Right lung (tissue), 5 donors: ENCODE measurements around the gene ATF7. TPM values are rescaled to one million over a fixed set of nuclear protein-coding genes. Genes with fewer than 3 reads are reported as not detected.

Experiments used
- DNase-seq, 2 donors: peaks; one replicate each; pipeline ENCODE4 v3.0.0-alpha.2; 2013
- polyA plus RNA-seq, 5 donors: library from polyadenylated mRNA; unstranded; fragments of 120-200 nt; gene quantifications; one replicate each; pipeline versions ENCODE4 v1.2.1 to v1.2.3, GENCODE V29; 2013; ENCODE audit warnings: inconsistent platforms in 1 of 5, low replicate concordance in 1 of 5; ENCODE audit not compliant: insufficient read length in 5 of 5, insufficient read depth in 1 of 5

ATF7 gene
- polyA plus RNA-seq, 5 donors = 50.6 to 77.4 (median 64.1) TPM

GRCh38 chr12:53464685-53465418 is 161.3 kb downstream of the ATF7 start:
- no peak for DNase-seq

- DNase-seq = no peak
These were observed 162.2 kb downstream of the ATF7 start for GRCh38 chr12:53463802-53464560.

- no peak for DNase-seq
These were observed 163.2 kb downstream of the ATF7 start for GRCh38 chr12:53462935-53463334.

- DNase-seq = no peak
These were observed 164.6 kb downstream of the ATF7 start for GRCh38 chr12:53461591-53461990.

- DNase-seq = no peak
These were observed 165.1 kb downstream of the ATF7 start for GRCh38 chr12:53461059-53461458.

- no peak for DNase-seq
These were observed 167.1 kb downstream of the ATF7 start for GRCh38 chr12:53459097-53459496.

Other genes starting within 250 kb of the ATF7 start
- 10 to 100 TPM; 57.9 to 84.6 (median 78.5) TPM for gene SP1, start 246.2 kb downstream of the ATF7 start, polyA plus RNA-seq
- 1 to 10 TPM; 1.4 to 2.6 (median 2.3) TPM for gene AMHR2, start 202.5 kb downstream of the ATF7 start, polyA plus RNA-seq
- 100 to 1,000 TPM in 3 of 5 donors, 10 to 100 TPM in 2; 98.8 to 121 (median 102) TPM for gene PRR13, start 184.6 kb downstream of the ATF7 start, polyA plus RNA-seq
- gene PCBP2, start 174.3 kb downstream of the ATF7 start, polyA plus RNA-seq = 1,000 to 10,000 TPM in 3 of 5 donors, 100 to 1,000 TPM in 2; 928 to 1,079 (median 1,012) TPM
- gene MAP3K12, start 126.9 kb downstream of the ATF7 start, polyA plus RNA-seq = 10 to 100 TPM; 22.8 to 32.7 (median 29.3) TPM
- gene TARBP2, start 125.1 kb downstream of the ATF7 start, polyA plus RNA-seq = 10 to 100 TPM; 37.1 to 58.0 (median 50.0) TPM
- 1 to 10 TPM in 2 of 5 donors, under 1 TPM in 2, not detected in 1; 0.33 to 1.5 (median 0.94) TPM for gene NPFF, start 118.9 kb downstream of the ATF7 start, polyA plus RNA-seq
- gene ATP5MC2, start 49.7 kb upstream of the ATF7 start, polyA plus RNA-seq = 100 to 1,000 TPM; 523 to 676 (median 583) TPM
- 100 to 1,000 TPM in 4 of 5 donors, 10 to 100 TPM in 1; 98.9 to 176 (median 141) TPM for gene CALCOCO1, start 101.1 kb upstream of the ATF7 start, polyA plus RNA-seq
- not detected for gene CISTR, start 125.6 kb upstream of the ATF7 start, polyA plus RNA-seq